Measurements from ENCODE around the gene ROBO1. TPM values are rescaled to one million over a fixed set of nuclear protein-coding genes. Genes with fewer than 3 reads are reported as not detected.

The ROBO1 gene
- total RNA-seq, 3 donors from 2014 or later = 12.7 to 50.7 (median 23.6) TPM

DNA sequence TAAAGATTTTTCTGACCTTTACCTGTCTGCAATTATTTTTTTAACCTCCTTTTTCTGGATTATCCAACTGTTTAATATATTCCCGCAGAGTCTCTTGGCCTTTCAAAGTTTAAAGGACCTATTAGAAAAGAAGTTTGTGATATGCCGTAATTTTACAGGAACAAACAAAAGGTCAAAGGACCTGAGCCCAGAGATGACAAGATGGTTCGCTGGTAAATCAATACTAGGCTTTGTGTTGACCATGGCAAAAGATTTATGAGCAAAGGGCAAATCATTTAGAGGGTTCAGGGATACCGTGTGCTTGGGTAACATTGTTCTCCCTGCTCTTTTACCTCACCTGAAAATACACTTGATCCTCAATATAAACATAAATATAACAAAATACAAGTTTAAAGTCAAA is 923.5 kb downstream of the ROBO1 start:
- intact Hi-C loops (cut with DNase I; ENCODE audit: low total_unique reads) = no loop called here
- Histone ChIP-seq H3K36me3 (no peaks in the 10 kb centered on the region), H3K9me3 (no peaks in the 10 kb centered on the region), H3K27me3 (no peaks in the 10 kb centered on the region), H3K4me3 (no peak overlapping the region), H3K4me1 (no peaks in the 10 kb centered on the region), H3K27ac (no peak overlapping the region)
- TF ChIP-seq POLR2A (IDR thresholded peaks at IDR 0.05) = no peak
- TF ChIP-seq, protein P1, sequence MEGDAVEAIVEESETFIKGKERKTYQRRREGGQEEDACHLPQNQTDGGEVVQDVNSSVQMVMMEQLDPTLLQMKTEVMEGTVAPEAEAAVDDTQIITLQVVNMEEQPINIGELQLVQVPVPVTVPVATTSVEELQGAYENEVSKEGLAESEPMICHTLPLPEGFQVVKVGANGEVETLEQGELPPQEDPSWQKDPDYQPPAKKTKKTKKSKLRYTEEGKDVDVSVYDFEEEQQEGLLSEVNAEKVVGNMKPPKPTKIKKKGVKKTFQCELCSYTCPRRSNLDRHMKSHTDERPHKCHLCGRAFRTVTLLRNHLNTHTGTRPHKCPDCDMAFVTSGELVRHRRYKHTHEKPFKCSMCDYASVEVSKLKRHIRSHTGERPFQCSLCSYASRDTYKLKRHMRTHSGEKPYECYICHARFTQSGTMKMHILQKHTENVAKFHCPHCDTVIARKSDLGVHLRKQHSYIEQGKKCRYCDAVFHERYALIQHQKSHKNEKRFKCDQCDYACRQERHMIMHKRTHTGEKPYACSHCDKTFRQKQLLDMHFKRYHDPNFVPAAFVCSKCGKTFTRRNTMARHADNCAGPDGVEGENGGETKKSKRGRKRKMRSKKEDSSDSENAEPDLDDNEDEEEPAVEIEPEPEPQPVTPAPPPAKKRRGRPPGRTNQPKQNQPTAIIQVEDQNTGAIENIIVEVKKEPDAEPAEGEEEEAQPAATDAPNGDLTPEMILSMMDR (IDR thresholded peaks at IDR 0.05) = no peak
- no peak for TF ChIP-seq POLR2AphosphoS5 (IDR thresholded peaks at IDR 0.05)
- no peak for DNase-seq (ENCODE audit: low spot score in 2 of 2)

DNA sequence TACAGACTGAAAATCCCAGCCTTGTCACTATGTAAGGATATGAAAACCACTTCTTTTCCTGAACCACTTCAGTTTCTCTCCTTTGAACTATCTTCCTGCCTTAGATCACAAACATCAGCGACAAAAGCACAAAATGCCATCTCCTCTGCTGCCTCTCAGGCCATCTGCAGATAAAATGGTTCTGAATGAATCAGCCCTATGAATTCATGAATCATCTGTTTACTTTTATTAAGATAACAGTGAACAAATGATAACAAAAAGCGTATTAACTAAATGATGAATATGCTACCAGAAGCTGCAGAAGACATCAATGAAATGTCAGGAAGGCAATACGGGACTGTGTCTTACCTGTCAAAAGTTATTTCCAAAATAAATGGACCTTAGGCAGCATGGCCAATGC is 928.1 kb downstream of the ROBO1 start:
- H3K36me3 ChIP-seq = no peaks in the 10 kb centered on the region

DNA sequence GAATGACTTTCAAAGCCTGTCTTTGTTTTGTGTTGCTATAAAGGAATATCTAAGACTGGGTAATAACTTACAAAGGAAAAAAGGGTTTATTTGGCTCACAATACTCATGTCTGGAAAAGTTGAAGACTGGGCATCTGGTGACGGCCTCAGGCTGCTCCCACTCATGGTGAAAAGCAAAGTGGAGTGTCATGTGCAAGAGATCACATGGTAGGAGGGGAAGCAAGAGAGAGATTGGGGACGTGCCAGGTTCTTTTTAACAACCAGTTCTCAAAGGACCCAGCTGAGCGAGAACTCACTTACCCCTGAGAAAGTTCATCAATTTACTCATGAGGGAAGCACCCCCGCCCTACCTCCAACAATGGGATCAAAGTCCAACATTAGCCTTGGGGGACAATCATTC is 929.4 kb downstream of the ROBO1 start:
- Histone ChIP-seq H3K9me3 (no peaks in the 10 kb centered on the region), H3K36me3 (no peaks in the 10 kb centered on the region), H3K27me3 (no peaks in the 10 kb centered on the region), H3K4me1 (no peaks in the 10 kb centered on the region), H3K27ac (no peak overlapping the region), H3K4me3 (no peak overlapping the region)
- TF ChIP-seq POLR2A (IDR thresholded peaks at IDR 0.05) (no peak), POLR2AphosphoS5 (IDR thresholded peaks at IDR 0.05) (no peak)
- TF ChIP-seq, protein P1 (IDR thresholded peaks at IDR 0.05) = no peak
- intact Hi-C loops (cut with DNase I; ENCODE audit: low total_unique reads) = no loop called here
- no peak for DNase-seq (ENCODE audit: low spot score in 2 of 2)

More for the DNA sequence above, 928.1 kb downstream of the ROBO1 start:
- TF ChIP-seq POLR2AphosphoS5 (IDR thresholded peaks at IDR 0.05) (no peak), POLR2A (IDR thresholded peaks at IDR 0.05) (no peak)
- TF ChIP-seq, protein P1 (IDR thresholded peaks at IDR 0.05) = no peak
- no peak overlapping the region for H3K27ac ChIP-seq
- no peak overlapping the region for H3K4me3 ChIP-seq
- H3K4me1 ChIP-seq = no peaks in the 10 kb centered on the region
- DNase-seq (ENCODE audit: low spot score in 2 of 2) = no peak
- no peaks in the 10 kb centered on the region for H3K9me3 ChIP-seq
- intact Hi-C loops (cut with DNase I; ENCODE audit: low total_unique reads) = no loop called here
- no peaks in the 10 kb centered on the region for H3K27me3 ChIP-seq

DNA sequence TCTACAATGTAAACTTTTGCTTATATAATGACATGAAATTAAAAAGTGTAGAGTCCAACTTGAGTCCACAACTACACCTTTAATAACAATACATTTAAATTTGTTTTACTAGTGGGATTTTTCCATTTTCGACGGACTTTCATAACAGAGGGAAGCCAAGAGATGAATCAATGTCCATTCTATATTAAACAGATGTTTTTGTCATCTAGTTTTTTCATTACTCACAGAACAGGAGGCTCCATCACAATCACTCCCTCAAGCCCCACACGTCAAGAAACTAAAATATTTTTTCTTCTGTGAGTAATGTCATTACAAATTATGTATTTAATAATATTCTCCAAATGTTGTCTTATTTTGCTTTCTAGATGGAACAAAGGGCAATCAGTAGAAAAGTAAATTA is 932.9 kb downstream of the ROBO1 start:
- Histone ChIP-seq H3K4me1 (no peaks in the 10 kb centered on the region), H3K9me3 (no peaks in the 10 kb centered on the region), H3K36me3 (no peaks in the 10 kb centered on the region), H3K27me3 (no peaks in the 10 kb centered on the region), H3K27ac (no peak overlapping the region), H3K4me3 (no peak overlapping the region)
- DNase-seq (ENCODE audit: low spot score in 2 of 2) = no peak
- no peak for TF ChIP-seq POLR2AphosphoS5 (IDR thresholded peaks at IDR 0.05)
- no peak for TF ChIP-seq POLR2A (IDR thresholded peaks at IDR 0.05)
- TF ChIP-seq, protein P1 (IDR thresholded peaks at IDR 0.05) = no peak
- intact Hi-C loops (cut with DNase I; ENCODE audit: low total_unique reads) = no loop called here

DNA sequence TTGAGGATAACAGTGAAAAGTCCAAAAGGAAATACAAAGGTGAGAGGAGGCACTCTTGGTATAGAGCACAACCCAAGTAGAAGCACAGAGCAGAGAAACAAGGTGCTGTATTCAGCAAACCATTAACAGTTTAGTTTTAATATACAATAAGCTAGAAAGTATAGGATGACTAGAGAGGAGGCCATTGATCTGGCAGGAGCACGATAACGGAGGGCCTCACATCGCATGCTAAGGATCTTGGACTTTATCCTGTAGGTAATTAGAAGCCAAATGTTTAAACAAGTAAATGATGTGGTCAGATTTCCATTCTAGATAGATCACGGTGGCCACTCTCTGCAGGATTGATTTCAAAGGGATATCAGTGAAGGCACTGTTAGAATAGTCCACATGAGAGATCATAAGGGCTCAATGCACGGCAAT is 935.0 kb downstream of the ROBO1 start:
- Histone ChIP-seq H3K9me3 (no peaks in the 10 kb centered on the region), H3K27me3 (no peaks in the 10 kb centered on the region), H3K4me3 (no peak overlapping the region), H3K36me3 (no peaks in the 10 kb centered on the region), H3K4me1 (no peaks in the 10 kb centered on the region), H3K27ac (no peak overlapping the region)
- intact Hi-C loops (cut with DNase I; ENCODE audit: low total_unique reads) = no loop called here
- TF ChIP-seq POLR2AphosphoS5 (IDR thresholded peaks at IDR 0.05) (no peak), POLR2A (IDR thresholded peaks at IDR 0.05) (no peak)
- TF ChIP-seq, protein P1 (IDR thresholded peaks at IDR 0.05) = no peak
- DNase-seq (ENCODE audit: low spot score in 2 of 2) = no peak
